CD4-positive, alpha-beta T cell treated with Interleukin-2 at 100 ng/mL for 4 hours (primary cell): ENCODE results near the gene CD93.

Experiments used
- DNase-seq: peaks from one replicate; pipeline ENCODE4 v3.0.0-alpha.2; 2020; ENCODE audit warnings: low spot score

Gene CD93, protein sequence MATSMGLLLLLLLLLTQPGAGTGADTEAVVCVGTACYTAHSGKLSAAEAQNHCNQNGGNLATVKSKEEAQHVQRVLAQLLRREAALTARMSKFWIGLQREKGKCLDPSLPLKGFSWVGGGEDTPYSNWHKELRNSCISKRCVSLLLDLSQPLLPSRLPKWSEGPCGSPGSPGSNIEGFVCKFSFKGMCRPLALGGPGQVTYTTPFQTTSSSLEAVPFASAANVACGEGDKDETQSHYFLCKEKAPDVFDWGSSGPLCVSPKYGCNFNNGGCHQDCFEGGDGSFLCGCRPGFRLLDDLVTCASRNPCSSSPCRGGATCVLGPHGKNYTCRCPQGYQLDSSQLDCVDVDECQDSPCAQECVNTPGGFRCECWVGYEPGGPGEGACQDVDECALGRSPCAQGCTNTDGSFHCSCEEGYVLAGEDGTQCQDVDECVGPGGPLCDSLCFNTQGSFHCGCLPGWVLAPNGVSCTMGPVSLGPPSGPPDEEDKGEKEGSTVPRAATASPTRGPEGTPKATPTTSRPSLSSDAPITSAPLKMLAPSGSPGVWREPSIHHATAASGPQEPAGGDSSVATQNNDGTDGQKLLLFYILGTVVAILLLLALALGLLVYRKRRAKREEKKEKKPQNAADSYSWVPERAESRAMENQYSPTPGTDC

GRCh38 chr20:23086056-23086566 lies at the start of gene CD93:
Gene CD93, minus strand, starts transcription at chr20:23086324. Its CDS starts 132 bp downstream, at chr20:23086192.
- DNase-seq: peak; percentile 17

GRCh38 chr20:23133560-23133998 lies 47.5 kb upstream of the CD93 start:
- DNase-seq: no peak

DNA sequence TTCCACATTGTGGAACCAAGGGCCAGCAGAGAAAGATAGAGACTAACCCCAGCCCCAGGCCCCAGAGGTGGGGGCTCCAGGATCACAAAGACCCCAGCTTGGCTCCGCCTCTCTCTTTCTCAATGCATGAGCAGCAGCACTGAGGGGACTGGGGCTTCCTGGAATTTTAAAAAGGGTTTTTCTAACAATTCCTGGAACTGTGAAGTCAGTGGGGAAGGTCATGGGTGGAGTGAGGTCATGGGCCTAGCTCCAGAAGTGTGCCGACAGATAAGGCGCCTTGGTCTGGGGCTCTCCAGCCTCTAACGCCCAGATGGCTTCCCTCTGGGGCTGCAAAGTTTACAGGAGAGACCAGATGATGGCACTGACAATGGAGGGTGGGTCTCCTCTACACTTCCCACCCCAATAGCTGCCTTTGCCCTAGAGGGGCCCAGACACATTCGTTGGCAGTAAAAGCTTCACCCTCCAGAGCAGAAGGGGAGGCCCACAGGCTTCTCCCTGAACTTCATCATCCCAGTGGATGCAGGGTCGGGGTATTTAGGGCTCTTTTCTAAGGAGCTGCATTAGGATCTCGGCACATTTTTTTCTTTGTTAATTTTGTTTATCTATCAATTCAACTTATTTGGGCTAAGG lies 46.9 kb upstream of the CD93 start:
- no peak for DNase-seq

GRCh38 chr20:23132293-23132929 lies 46.3 kb upstream of the CD93 start:
- DNase-seq: no peak

DNA sequence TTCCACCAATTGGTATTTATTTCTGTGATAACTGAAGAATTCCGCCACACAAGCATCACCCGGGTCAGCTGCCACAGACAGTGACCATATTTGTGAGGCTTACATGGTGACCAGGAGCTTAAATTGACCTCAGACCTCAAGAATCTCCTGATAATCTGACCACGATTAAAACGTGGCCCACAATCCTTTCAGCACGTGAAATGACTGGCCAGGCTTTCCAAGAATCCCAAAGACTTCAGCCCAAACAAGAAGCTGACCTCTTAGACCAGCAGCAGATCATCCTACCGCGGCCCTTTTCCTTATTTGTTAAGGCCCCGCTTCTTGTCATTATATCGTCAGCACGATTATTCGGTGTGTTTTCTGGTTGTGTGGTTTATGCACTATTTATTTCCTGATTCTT lies 45.6 kb upstream of the CD93 start:
- DNase-seq: no peak

DNA sequence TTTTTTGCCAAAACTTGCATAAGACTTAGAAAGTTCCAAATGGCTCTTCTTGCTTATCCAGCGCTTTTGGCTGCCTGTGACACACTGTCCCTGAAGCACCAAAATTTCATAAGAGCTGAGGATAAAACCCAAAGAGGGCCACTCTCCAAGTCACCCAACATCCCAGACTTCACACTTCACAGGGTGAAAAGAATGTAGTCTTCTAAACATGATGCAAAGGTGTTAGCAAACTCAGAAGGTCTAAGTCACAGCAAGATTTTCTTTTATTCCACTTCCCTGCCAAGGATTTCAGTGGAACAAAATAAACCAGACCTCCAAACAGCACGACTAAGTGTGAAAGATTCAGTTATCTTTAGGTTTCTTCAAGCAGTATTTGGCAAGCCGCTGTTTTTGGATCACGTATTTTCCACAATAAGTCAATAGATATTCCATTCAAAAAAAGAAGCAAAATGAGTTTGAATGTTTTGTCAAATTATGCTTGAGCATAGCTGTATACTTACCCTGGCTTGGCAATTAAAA lies 44.6 kb upstream of the CD93 start:
- no peak for DNase-seq

- DNase-seq: no peak
Observed at GRCh38 chr20:23129891-23130621, 43.9 kb upstream of the CD93 start.

- DNase-seq: no peak
Observed at GRCh38 chr20:23129266-23129665, 43.1 kb upstream of the CD93 start.

- DNase-seq: no peak
Observed at GRCh38 chr20:23128461-23129125, 42.5 kb upstream of the CD93 start.

GRCh38 chr20:23127506-23128279 lies 41.6 kb upstream of the CD93 start:
- no peak for DNase-seq

GRCh38 chr20:23126281-23127061 lies 40.3 kb upstream of the CD93 start:
- DNase-seq: no peak

- no peak for DNase-seq
Observed at GRCh38 chr20:23125625-23126191, 39.6 kb upstream of the CD93 start.

GRCh38 chr20:23125159-23125558 lies 39.0 kb upstream of the CD93 start:
- no peak for DNase-seq

GRCh38 chr20:23123886-23124285 lies 37.8 kb upstream of the CD93 start:
- DNase-seq: no peak

GRCh38 chr20:23122796-23123655 lies 36.9 kb upstream of the CD93 start:
- no peak for DNase-seq

DNA sequence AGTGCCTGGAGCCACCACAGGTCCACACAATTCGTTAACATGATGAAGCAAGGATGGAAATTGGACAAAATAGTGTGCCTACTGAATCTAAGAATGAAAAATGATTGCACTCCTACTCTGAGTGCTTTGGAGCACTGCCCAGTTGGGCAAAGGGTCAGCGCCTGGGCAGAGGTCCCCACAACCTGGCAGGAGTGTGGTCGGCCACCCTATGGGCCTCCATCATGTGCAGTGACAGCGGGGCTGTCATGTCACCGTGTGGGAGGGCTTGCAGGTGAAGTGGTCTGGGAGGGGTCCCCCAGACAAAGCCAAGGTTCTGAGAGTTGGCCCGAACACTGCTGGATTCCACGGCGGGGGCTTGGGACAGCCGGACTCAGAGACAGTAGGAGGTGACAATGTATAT lies 36.2 kb upstream of the CD93 start:
- DNase-seq: no peak

DNA sequence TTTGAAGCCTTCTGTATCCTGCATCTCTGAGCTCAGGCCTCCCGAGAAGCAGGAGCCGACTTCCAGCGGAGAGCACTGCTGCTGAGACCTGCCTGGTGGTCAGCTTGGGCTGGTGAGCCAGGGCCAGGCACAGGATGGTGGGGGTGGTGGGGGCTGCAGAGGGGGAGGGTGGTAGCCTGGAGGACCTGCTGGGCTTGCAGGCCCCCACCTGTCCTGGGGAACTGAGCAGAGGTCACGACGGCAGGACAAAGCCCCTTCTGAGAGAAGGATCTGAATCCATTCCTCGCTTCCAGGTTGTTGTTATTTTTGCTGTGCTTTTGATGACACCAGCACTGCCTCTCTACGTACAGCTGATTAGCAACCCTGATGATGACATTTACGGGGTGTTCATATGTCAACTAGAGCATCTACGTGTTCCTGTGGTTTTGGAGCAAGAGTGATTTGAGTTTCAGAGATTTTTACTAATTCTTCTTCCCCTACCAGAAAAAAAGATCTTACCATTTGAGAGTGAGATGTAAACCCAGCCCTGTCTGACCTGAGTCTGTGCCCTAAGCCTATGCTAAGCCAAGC lies 35.7 kb upstream of the CD93 start:
- DNase-seq: no peak
